Epithelial cell of proximal tubule (primary cell): ENCODE data around the gene SH2D7. TPM values are rescaled to one million over a fixed set of nuclear protein-coding genes. Genes with fewer than 3 reads are reported as not detected.

ENCODE experiments used
- DNase-seq: peaks from one replicate; pipeline ENCODE4 v3.0.0-alpha.2; 2011; ENCODE audit warnings: low read depth
- H3K4me3 ChIP-seq: 2 replicates; pipeline ENCODE4 v1.5.1; 2011; ENCODE audit warnings: low read depth, mild to moderate bottlenecking, low read length
- total RNA-seq: library from RNA; depleted of rRNA; stranded (reverse); fragments of >200 nt; gene quantifications from 2 replicates; pipeline ENCODE4 v1.2.3, GENCODE V29; 2015
- TF ChIP-seq, protein P1 (sequence below): conservative IDR thresholded peaks from 2 replicates; pipeline ENCODE4 v1.5.1; 2012; ENCODE audit warnings: low read depth, mild to moderate bottlenecking, low read length

The SH2D7 gene
- total RNA-seq, 1 donor from 2014 or later, result not detected

DNA sequence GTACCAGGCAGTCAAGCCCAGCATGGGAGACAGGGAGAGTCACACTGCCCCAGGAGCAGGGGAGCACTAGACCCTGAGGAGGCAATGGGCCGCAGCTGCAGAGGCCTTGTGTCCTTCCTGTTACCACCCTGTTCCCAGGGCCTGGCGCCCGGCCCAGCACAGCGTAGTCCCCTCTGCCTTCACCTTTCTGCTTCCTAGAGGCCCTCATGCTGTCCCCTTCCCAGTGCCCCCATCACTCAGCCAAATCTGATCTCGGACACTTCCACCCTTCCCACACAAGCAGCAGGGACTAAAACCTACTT is 8.0 kb upstream of the SH2D7 start:
- no peak for DNase-seq
- TF ChIP-seq, protein P1, sequence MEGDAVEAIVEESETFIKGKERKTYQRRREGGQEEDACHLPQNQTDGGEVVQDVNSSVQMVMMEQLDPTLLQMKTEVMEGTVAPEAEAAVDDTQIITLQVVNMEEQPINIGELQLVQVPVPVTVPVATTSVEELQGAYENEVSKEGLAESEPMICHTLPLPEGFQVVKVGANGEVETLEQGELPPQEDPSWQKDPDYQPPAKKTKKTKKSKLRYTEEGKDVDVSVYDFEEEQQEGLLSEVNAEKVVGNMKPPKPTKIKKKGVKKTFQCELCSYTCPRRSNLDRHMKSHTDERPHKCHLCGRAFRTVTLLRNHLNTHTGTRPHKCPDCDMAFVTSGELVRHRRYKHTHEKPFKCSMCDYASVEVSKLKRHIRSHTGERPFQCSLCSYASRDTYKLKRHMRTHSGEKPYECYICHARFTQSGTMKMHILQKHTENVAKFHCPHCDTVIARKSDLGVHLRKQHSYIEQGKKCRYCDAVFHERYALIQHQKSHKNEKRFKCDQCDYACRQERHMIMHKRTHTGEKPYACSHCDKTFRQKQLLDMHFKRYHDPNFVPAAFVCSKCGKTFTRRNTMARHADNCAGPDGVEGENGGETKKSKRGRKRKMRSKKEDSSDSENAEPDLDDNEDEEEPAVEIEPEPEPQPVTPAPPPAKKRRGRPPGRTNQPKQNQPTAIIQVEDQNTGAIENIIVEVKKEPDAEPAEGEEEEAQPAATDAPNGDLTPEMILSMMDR, result no peak
- H3K4me3 ChIP-seq, result no peak overlapping the region

DNA sequence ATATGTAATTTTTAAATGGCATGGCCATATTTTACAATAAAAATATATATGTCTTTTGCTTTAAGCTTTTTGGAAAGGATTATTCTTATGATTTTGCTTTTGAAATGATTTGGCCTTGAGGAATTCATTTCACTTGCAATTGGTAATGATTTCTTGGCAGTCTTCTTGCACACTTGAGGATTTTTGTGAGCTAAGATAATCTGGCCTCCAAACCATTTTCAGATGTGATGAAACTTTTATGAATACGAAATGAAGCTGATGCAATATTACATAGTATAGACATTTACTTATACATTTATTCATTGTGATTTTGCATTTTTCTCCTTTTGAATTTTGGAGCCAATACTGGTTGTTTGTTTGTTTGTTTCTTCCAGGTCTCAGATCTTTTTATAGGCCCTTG is 6.4 kb upstream of the SH2D7 start:
- DNase-seq, result no peak
- TF ChIP-seq, protein P1, result no peak
- no peak overlapping the region for H3K4me3 ChIP-seq

DNA sequence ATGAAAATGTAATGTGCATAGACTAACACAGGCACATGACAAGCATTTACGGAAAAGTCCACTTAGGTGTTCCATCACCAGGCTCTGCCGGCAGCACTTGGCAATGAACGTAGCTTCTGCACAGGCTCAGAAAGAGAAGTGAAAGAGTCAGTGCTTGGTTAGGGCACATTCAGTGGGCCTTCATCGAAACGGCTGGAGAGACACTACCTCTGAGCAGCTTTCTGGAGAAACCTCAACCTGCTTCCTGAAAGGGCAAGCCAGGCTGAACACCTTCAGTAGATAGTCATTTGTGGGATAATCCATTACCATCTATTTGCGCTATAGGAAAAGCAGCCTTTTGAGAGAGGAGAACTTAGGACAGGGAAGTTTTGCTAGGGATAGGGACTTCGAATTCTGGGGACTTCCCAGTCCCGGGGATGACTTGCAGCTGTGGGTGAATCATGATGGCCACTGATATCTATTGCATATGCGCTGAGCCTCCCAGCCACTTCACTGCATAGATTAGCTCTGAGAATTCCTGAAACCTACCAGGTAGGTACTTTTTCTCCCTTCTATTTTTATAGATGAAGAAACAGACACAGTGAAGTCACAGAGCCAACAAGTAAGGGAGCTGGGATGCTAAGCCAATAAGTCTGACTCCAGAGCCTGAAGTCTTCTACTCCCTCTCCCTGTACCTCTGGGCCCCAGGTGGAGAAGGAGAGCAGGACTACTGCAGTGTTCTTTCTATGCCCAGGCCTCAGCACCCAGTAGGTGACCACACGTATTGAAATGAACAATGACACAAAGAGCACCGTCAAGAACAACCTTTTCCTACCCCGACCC is 4.2 kb upstream of the SH2D7 start:
- H3K4me3 ChIP-seq, result no peak overlapping the region
- DNase-seq, result no peak
- TF ChIP-seq, protein P1, result no peak

DNA sequence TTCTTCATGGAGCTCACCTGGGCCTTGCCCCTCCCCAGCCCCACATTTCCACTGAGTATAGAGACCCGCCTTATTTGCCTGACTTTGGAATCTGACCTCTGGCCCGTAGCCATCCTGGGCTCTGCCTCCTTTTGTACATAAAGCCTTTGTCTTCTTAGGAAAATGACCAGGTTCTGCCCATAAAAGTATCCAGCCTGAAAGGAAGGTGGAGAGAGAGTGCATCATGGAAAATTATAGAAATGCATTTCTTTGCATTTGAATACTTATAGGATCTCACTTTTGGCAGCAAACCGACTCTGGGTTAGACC is 3.6 kb upstream of the SH2D7 start:
- TF ChIP-seq, protein P1, result no peak
- DNase-seq, result no peak
- no peak overlapping the region for H3K4me3 ChIP-seq

DNA sequence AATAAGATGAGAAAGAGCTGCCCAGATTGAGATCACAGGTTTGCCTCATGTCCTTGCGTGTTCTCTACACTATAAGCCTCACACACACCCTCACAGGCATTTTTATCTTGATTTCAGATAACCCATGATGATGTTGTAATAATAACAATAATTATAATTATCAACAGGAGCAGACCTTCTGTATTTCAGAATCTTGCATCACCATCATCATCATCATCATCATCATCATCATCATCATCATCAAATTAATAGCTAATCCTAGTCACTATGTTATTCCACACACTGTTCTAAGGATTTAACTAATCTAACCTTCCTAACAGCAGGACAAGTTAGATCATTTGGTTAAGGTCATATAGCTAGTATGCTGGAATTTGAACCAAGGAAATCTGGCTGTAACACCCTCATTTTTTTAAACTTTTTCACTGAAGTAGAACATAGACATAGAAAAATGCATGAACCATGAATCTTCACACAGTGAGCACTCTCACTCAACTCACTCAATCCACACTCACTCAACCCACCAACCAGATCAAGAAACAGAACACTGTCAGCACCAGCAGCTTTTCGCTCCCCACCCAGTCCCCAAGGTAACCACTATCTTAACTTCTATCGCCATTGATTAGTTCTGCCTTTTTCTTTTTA is 1.8 kb upstream of the SH2D7 start:
- no peak for DNase-seq
- H3K4me3 ChIP-seq, result no peak overlapping the region
- TF ChIP-seq, protein P1, result no peak

DNA sequence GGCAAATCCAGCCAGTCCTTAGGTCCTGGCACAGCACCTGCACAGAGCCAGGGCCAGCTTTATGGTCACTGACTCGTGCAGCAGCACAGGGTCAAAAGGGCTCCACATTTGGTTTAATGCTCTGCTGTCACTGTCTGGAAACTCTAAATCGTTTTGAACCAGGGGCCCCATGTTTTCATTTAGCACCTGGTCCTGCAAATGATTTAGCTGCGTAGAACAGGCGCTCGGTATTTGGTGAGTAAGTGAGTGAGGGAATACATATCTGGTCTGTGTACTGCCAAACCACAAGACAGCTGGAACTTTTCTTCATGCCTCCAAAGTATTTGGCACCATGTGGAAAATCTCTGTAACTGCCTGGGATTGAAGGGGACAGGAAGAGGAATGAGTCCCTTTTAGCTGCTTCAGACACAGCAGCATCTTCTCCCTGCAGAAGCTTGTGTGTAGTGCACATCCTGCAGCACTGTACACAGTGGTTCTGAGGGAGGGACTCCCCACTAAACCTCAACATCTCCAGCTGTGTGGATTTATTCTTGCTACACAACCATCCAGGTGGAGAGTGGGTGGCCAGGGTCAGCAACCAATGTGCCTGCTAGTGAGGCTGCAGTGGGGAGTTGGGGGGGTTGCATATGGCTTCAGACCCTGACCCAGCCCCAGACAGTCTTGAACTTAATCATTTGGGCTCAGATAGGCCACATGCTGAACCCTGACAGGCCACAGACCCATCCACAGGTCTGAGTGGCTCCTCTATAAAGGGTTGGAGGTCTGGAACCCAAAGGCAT is 1.1 kb downstream of the SH2D7 start:
- TF ChIP-seq, protein P1, result no peak
- no peak overlapping the region for H3K4me3 ChIP-seq
- no peak for DNase-seq
